Measurements from ENCODE around the gene TSPY4.
"Not testable (repeated sequence)": the region's sequence is repeated elsewhere in the genome, so short reads cannot be mapped to it uniquely, and the experiment has no call there.

TSPY4 gene, protein sequence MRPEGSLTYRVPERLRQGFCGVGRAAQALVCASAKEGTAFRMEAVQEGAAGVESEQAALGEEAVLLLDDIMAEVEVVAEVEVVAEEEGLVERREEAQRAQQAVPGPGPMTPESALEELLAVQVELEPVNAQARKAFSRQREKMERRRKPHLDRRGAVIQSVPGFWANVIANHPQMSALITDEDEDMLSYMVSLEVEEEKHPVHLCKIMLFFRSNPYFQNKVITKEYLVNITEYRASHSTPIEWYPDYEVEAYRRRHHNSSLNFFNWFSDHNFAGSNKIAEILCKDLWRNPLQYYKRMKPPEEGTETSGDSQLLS

DNA sequence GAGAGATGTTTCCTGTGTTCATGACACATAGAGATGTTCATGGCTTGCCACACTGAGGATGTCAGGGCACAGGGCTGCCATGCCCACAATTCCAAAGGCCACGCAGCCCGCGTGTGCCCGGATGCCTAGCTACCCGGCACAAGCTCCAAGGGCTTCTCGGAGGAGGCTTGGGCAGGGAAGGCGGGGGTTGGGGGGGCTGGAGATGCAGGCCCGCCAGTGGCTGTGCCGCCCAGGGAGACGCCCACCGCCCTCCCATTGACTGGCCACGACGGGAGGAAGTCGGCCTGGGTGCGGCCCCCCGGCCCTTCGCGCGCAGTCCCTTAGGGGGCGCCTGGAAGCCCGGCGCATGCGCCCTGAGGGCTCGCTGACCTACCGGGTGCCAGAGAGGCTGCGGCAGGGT, at the start of gene TSPY4:
TSPY4 (plus strand) TSS at position 301 of the 400 bp plus-strand sequence; CDS start at position 347, 46 bp downstream.
- DNase-seq (ENCODE audit: low read depth in 2 of 2) = not testable (repeated sequence)

DNA sequence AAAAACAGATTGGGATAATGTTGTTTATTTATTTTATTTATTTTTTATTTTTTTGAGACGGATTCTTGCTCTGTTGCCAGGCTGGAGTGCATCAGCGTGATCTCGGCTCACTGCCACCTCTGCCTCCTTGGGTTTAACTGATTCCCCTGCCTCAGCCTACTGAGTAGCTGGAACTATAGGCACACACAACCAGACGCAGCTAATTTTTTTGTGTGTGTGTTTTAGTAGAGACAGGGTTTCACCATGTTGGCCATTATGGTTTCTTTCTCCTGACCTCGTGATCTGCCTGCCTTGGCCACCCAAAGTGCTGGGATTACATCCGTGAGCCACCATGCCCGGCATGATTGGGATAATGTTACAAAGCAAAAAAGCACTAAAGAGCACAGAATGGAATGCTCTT, 16.3 kb upstream of the TSPY4 start:
- no peak for DNase-seq (ENCODE audit: low read depth in 2 of 2)

DNA sequence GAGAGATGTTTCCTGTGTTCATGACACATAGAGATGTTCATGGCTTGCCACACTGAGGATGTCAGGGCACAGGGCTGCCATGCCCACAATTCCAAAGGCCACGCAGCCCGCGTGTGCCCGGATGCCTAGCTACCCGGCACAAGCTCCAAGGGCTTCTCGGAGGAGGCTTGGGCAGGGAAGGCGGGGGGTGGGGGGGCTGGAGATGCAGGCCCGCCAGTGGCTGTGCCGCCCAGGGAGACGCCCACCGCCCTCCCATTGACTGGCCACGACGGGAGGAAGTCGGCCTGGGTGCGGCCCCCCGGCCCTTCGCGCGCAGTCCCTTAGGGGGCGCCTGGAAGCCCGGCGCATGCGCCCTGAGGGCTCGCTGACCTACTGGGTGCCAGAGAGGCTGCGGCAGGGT, 20.2 kb downstream of the TSPY4 start, which contains the start of gene TSPY8:
TSPY8 (plus strand) TSS at position 301 of the 400 bp plus-strand sequence; CDS start at position 347, 46 bp downstream.
- DNase-seq (ENCODE audit: low read depth in 2 of 2) = not testable (repeated sequence)
